Activated CD8-positive, alpha-beta T cell treated with anti-CD3 and anti-CD28 coated beads, Interleukin-2, amount 10 ng/mL, durations not matched to agents 7 days and 5 days (primary cell): ENCODE data around the gene SYNGR4. TPM values are rescaled to one million over a fixed set of nuclear protein-coding genes. Genes with fewer than 3 reads are reported as not detected.

Source experiments
- ATAC-seq: fragments of 150-1000 bp; cut with Tn5 transposase; one replicate; pipeline ENCODE4 v1.10.0; 2021; ENCODE audit warnings: moderate library complexity
- CTCF ChIA-PET: fragments of 350-600 bp; sonication (Branson Sonifier 250); formaldehyde crosslinking; loops from one replicate; lab custom pipeline; 2021; ENCODE audit warnings: antibody characterized with exemption; lab: Charles Lee
- POLR2A ChIA-PET: fragments of 350-600 bp; sonication (Branson Sonifier 250); formaldehyde crosslinking; loops from one replicate; lab custom pipeline; 2021; ENCODE audit warnings: antibody characterized with exemption; lab: Charles Lee
- DNase-seq: peaks from one replicate; pipeline ENCODE4 v3.0.0-alpha.2; 2020
- H3K27ac Mint-ChIP-seq: one replicate; pipeline ENCODE4 v1.8.0; 2021; ENCODE audit warnings: mild to moderate bottlenecking, mixed read lengths
- H3K27me3 Mint-ChIP-seq: one replicate; pipeline ENCODE4 v1.8.0; 2021; ENCODE audit warnings: low read depth, mixed read lengths
- H3K36me3 Mint-ChIP-seq: one replicate; pipeline ENCODE4 v1.8.0; 2021; ENCODE audit warnings: low read depth, mixed read lengths
- H3K4me1 Mint-ChIP-seq: one replicate; pipeline ENCODE4 v1.8.0; 2021; ENCODE audit warnings: low read depth, mixed read lengths
- H3K4me3 Mint-ChIP-seq: one replicate; pipeline ENCODE4 v1.8.0; 2021; ENCODE audit warnings: mild to moderate bottlenecking, mixed read lengths
- H3K9me3 Mint-ChIP-seq: one replicate; pipeline ENCODE4 v1.8.0; 2022; ENCODE audit warnings: mixed read lengths; ENCODE audit not compliant: insufficient read depth
- total RNA-seq, 2 experiments: library from RNA; stranded (reverse); gene quantifications; one replicate each; pipeline ENCODE4 v1.2.3, GENCODE V29; 2021

The SYNGR4 gene
- total RNA-seq, 2 experiments from 2014 or later: not detected

DNA sequence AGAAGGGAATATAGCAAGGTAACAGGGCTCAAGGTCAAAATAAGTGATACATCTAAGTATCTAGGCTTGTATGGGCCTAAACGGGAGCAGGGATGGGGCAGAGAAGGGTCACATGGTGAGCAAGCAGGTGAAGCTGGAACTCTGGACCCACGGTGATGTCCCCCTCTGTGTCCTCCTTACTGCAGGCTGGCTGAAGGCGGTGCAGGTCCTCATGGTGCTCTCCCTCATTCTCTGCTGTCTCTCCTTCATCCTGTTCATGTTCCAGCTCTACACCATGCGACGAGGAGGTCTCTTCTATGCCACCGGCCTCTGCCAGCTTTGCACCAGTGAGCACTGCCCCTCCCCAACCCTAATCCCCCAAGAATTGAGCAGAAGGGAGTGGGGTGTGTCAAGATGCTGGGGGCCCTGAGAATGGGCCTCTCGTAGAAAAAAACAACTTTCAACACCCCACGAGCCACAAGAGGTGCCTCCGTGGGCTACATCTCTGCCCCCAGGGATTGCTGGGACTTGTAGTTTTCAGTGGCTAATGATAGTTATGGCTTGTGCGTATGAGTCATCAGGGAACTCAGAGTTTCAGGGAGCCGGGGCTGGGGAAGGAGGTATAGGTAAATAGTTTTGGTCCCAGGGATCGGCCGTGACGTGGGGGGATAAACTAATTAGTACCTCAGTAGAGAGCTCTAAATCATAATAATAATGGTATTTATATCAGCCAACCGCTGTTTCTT lies 34.8 kb upstream of the SYNGR4 start:
- H3K4me1 Mint-ChIP-seq: peaks cover 78% of the 10 kb centered on the region
- peaks cover 69% of the 10 kb centered on the region for H3K36me3 Mint-ChIP-seq
- peak overlapping the region; percentile 85 for H3K4me3 Mint-ChIP-seq
- H3K9me3 Mint-ChIP-seq: peaks cover 3% of the 10 kb centered on the region
- H3K27me3 Mint-ChIP-seq: no peaks in the 10 kb centered on the region
- peak; percentile 68 for DNase-seq
- H3K27ac Mint-ChIP-seq: peak overlapping the region; percentile 96
- CTCF ChIA-PET: interaction anchor here (13.7 kb wide), 1 partner anchor 11 kb away, joined by 496 read pairs; the partner anchor contains the start of gene EMP3
- no peak for ATAC-seq
- POLR2A ChIA-PET: interaction anchor here (0.7 to 6.2 kb wide), 6 partner anchors 8 to 271 kb away, joined by 3 to 125 read pairs (median 3); partner anchors contain the start of genes CARD8, EMP3, SYNGR4 and TMEM143

DNA sequence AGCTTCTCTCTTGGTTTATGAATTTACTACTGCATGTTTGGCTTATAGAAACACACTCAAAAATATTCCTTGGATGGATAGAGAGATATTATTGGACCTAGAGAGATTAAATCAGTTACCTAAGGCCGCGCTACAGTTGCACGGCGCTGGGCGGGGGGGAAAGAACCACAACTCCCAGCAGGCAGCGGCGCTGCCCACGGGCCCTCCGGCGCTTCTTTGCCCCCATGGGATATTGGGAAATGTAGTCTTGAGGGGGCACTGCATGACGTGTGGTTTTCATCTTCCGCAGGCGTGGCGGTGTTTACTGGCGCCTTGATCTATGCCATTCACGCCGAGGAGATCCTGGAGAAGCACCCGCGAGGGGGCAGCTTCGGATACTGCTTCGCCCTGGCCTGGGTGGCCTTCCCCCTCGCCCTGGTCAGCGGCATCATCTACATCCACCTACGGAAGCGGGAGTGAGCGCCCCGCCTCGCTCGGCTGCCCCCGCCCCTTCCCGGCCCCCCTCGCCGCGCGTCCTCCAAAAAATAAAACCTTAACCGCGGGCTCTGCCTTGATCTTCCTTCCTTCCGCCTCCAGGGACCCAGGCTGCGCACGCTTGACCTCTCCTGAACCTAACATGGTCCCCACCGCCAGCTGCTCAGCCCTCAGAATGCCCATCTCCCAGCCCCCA lies 34.0 kb upstream of the SYNGR4 start:
- H3K27ac Mint-ChIP-seq: peak overlapping the region; percentile 96
- DNase-seq (peak; percentile 94), ATAC-seq (peak; percentile 34)
- H3K4me3 Mint-ChIP-seq: peak overlapping the region; percentile 85
- H3K9me3 Mint-ChIP-seq: peaks cover 3% of the 10 kb centered on the region
- H3K36me3 Mint-ChIP-seq: peaks cover 69% of the 10 kb centered on the region
- CTCF ChIA-PET: interaction anchor here (13.7 kb wide), 1 partner anchor 12 kb away, joined by 496 read pairs; the partner anchor contains the start of gene EMP3
- POLR2A ChIA-PET: interaction anchor here (0.7 to 6.2 kb wide), 7 partner anchors 9 to 1943 kb away, joined by 3 to 125 read pairs (median 3); partner anchors contain the start of genes CARD8, EMP3, SYNGR4 and TMEM143
- no peaks in the 10 kb centered on the region for H3K27me3 Mint-ChIP-seq
- peaks cover 78% of the 10 kb centered on the region for H3K4me1 Mint-ChIP-seq

DNA sequence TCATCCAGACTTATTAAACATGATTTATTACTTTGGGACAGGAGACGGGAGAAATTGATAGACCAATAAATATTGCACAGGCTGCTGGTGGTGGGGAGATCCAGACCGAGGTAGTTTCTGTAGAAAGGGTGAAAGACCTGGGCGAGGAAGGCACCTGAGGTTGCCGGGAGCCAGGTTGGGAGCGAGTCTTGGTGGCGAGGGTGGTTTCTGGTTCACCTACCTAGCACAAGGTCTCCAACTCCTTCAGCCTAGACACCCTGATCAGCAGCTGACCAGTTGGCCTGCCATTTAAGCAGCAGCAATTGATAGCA lies 31.9 kb upstream of the SYNGR4 start:
- H3K4me1 Mint-ChIP-seq: peaks cover 67% of the 10 kb centered on the region
- peak overlapping the region; percentile 96 for H3K4me3 Mint-ChIP-seq
- ATAC-seq (no peak), DNase-seq (no peak)
- H3K9me3 Mint-ChIP-seq: peaks cover 3% of the 10 kb centered on the region
- ChIA-PET POLR2A (interaction anchor here (0.6 to 6.2 kb wide), 3 partner anchors 11 to 41 kb away, joined by 3 to 125 read pairs (median 3); partner anchors contain the start of gene EMP3), CTCF (interaction anchor here (0.7 to 13.7 kb wide), 14 partner anchors 14 to 277 kb away, joined by 3 to 496 read pairs (median 4); partner anchors contain the start of genes EMP3, KDELR1, SYNGR4 and TMEM143)
- H3K36me3 Mint-ChIP-seq: peaks cover 51% of the 10 kb centered on the region
- no peaks in the 10 kb centered on the region for H3K27me3 Mint-ChIP-seq
- peak overlapping the region; percentile 90 for H3K27ac Mint-ChIP-seq

DNA sequence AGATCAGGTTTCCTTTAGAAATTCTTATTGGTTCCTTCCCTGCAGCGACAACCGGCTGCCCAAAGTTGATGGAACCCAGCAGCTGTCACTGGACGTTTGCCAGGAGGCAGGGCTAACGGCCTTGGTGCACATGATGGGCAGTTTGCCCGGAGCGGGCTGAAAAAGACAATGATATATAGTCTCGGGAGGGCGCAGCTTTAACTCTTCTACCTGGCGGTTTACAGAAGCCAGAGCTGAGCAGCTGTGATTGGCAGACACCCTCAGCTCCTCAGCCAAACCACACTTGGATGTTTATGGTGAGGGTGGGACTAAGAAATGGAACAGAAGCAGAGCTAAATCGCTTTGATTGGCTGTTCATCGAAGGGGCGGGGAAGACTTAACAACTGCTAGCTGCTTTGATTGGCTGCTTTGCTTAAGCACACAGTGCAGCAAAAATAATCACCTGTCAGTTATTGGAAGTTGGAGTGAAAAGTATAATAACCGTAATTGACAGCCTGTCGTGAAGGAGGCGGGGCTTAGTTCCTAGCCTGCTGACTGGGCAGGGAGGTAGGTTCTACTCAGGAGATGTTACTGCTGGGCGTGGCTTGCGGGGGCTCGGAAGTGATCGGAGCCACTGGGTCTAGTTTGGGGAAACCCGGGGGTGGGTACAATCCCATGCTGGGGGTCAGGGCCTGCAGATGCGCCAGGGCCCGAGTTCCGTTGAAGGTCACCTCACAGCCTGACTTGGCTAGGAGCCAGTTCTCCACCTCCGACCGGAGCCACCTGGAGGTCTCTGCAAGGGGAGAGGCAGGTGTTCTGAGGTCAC lies 31.3 kb upstream of the SYNGR4 start:
- CTCF ChIA-PET: interaction anchor here (0.7 to 13.7 kb wide), 24 partner anchors 15 to 276 kb away, joined by 3 to 496 read pairs (median 4); partner anchors contain the start of genes EMP3, KDELR1, SYNGR4 and TMEM143
- H3K36me3 Mint-ChIP-seq: peaks cover 46% of the 10 kb centered on the region
- H3K27ac Mint-ChIP-seq: peak overlapping the region; percentile 90

DNA sequence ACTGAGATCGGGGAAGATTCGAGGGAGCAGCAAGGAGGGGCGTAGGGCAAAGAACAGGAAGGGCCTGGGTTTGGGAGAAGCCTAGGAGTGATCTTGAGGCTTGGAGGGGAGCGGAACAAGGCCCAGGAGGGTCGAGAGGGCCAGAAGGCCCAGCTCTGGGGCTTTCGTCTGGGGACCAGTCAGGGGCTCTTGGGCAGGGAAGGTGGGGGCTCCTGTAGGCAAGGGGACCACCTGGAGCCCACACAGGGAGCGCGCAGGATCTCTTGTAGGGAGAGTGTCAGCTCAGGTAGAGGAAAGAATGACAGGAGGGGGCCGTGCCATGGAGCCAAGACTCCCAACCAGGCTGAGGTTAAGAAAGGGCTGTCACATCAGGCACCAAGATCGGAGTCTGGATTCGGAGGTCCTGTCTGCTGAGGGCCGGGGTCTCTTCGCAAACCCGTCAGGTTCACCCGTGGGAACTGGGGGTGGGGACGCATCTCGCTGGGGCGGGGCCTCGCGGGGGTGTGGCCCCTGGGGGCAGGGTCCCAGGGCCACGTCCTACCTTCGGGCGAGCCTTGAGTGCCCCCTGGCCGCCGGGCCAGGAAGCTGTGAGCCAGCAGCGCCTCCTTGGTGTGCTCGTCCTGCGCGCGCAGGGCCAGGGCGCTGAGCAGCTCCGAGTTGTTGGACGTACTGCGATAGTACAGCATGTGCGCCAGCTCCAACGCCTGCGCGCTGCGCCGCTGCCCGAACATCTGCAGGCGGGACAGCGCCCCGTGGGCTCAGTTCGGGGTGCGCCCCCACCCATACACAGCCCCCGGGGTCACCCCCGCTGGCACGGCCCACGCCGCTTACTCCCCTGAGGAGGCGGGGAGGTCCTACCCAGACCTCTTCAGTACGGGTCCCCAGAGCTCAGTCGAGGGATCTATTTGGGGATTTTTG lies 30.4 kb upstream of the SYNGR4 start:
- peaks cover 56% of the 10 kb centered on the region for H3K4me1 Mint-ChIP-seq
- no peaks in the 10 kb centered on the region for H3K9me3 Mint-ChIP-seq
- peaks cover 39% of the 10 kb centered on the region for H3K36me3 Mint-ChIP-seq
- peak; percentile 95 for DNase-seq
- POLR2A ChIA-PET: interaction anchor here (1.0 to 6.2 kb wide), 5 partner anchors 12 to 111 kb away, joined by 3 to 125 read pairs (median 3); partner anchors contain the start of gene EMP3
- CTCF ChIA-PET: interaction anchor here (0.6 to 13.7 kb wide), 31 partner anchors 14 to 275 kb away, joined by 3 to 496 read pairs (median 3); partner anchors contain the start of genes EMP3, KDELR1, SYNGR4 and TMEM143
- peak overlapping the region; percentile 90 for H3K27ac Mint-ChIP-seq
- ATAC-seq: peak; percentile 73
- H3K4me3 Mint-ChIP-seq: peak overlapping the region; percentile 96
- H3K27me3 Mint-ChIP-seq: no peaks in the 10 kb centered on the region

More for the DNA sequence above, 31.3 kb upstream of the SYNGR4 start:
- POLR2A ChIA-PET: interaction anchor here (0.6 to 6.2 kb wide), 6 partner anchors 11 to 112 kb away, joined by 3 to 125 read pairs (median 3); partner anchors contain the start of gene EMP3
- DNase-seq: peak; percentile 99
- Mint-ChIP-seq H3K4me3 (peak overlapping the region; percentile 96), H3K9me3 (peaks cover 3% of the 10 kb centered on the region), H3K4me1 (peaks cover 61% of the 10 kb centered on the region), H3K27me3 (no peaks in the 10 kb centered on the region)
- peak; percentile 80 for ATAC-seq

DNA sequence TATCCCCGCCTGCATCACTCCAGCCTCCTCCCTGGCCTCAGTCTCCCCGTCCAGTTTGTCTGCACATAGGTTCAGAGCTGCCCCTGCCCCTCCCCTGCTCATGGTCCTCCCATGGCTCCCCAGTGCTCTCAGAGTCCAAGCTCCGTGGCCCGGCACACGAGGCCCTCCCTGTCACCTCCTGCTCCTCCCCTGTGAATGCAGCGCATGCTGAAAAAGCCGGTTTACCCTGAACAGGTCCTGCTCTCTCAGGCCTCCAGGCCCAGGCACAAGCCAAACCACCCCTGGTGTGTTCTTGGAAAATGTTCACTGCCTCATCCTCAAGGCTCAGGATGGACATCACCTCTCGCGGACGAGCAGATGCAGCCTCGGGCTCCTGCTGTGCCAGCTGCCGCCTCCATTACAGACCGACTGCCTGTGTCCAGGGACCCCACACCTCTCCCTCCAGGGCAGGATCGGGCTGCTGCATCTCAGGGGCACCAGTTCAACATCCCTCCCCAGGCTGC lies 25.9 kb upstream of the SYNGR4 start:
- Mint-ChIP-seq H3K27ac (no peak overlapping the region), H3K36me3 (peaks cover 2% of the 10 kb centered on the region), H3K9me3 (no peaks in the 10 kb centered on the region), H3K4me1 (peaks cover 13% of the 10 kb centered on the region), H3K4me3 (no peak overlapping the region), H3K27me3 (no peaks in the 10 kb centered on the region)
- ATAC-seq (no peak), DNase-seq (no peak)
- POLR2A ChIA-PET: no interaction called here
- CTCF ChIA-PET: interaction anchor here (13.7 kb wide), 1 partner anchor 20 kb away, joined by 496 read pairs; the partner anchor contains the start of gene EMP3

DNA sequence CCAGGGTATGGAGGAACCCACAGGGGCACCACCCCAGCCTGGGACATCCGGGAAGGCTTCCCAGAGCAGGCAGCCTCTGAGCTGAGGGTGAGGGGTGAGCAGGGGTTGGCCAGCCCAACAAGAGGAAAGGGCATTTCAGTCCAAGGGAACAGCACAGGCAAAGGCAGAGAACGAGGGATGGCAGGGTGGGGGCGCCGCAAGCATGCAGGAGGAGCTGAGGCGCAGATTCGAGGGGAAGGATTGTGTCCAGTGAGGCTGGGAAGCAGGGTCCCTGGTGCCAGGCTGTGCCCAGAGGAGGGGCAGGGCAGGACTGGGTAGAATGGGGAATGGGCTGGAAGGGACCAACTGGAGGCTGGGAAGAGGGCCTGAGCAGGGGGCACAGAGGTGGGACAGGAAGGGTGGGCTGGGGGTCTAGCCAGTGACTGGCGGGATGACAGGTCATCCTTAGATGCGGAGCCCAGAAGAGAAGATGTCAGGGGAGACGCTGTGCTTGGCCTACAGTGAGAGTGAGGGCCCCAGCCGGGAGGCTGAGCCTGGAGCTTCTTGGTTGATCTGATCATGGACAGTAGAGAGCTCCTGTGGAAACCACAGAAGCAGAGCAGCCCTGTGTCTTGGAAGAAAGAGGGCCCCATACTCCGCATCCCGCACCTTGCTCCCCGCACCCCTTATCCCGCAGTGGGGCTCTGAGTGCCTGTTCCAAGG lies 25.2 kb upstream of the SYNGR4 start:
- CTCF ChIA-PET: interaction anchor here (13.7 kb wide), 1 partner anchor 21 kb away, joined by 496 read pairs; the partner anchor contains the start of gene EMP3
- peaks cover 2% of the 10 kb centered on the region for H3K36me3 Mint-ChIP-seq
- H3K9me3 Mint-ChIP-seq: no peaks in the 10 kb centered on the region
- no peak overlapping the region for H3K27ac Mint-ChIP-seq
- H3K4me1 Mint-ChIP-seq: peaks cover 10% of the 10 kb centered on the region
- H3K27me3 Mint-ChIP-seq: no peaks in the 10 kb centered on the region
- DNase-seq: no peak
- POLR2A ChIA-PET: no interaction called here
- no peak for ATAC-seq
- H3K4me3 Mint-ChIP-seq: no peak overlapping the region

DNA sequence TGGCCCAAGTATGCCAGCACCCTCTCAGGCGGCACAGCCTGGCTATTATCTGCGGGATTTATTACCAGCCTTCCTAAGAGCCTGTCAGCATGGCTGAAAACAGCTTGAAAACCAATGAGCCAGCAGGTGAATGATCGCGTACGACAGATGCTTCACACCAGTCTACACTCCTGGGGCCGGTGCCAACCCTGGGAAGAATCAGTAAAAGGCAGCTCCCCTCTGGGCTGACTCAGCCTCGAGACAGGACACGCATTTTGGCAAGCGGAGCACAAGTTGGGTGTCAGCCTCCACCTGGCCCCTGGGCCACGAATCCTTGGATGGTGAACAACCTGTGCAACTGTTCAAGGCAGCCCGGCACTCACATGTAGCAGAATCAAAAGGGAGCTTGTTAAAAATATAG lies 23.2 kb upstream of the SYNGR4 start:
- ATAC-seq (no peak), DNase-seq (no peak)
- Mint-ChIP-seq H3K27me3 (no peaks in the 10 kb centered on the region), H3K36me3 (no peaks in the 10 kb centered on the region), H3K4me1 (no peaks in the 10 kb centered on the region), H3K4me3 (no peak overlapping the region), H3K9me3 (no peaks in the 10 kb centered on the region), H3K27ac (no peak overlapping the region)
- POLR2A ChIA-PET: no interaction called here
- CTCF ChIA-PET: interaction anchor here (1.8 to 13.7 kb wide), 2 partner anchors 10 to 23 kb away, joined by 7 to 496 read pairs; partner anchors contain the start of gene EMP3

DNA sequence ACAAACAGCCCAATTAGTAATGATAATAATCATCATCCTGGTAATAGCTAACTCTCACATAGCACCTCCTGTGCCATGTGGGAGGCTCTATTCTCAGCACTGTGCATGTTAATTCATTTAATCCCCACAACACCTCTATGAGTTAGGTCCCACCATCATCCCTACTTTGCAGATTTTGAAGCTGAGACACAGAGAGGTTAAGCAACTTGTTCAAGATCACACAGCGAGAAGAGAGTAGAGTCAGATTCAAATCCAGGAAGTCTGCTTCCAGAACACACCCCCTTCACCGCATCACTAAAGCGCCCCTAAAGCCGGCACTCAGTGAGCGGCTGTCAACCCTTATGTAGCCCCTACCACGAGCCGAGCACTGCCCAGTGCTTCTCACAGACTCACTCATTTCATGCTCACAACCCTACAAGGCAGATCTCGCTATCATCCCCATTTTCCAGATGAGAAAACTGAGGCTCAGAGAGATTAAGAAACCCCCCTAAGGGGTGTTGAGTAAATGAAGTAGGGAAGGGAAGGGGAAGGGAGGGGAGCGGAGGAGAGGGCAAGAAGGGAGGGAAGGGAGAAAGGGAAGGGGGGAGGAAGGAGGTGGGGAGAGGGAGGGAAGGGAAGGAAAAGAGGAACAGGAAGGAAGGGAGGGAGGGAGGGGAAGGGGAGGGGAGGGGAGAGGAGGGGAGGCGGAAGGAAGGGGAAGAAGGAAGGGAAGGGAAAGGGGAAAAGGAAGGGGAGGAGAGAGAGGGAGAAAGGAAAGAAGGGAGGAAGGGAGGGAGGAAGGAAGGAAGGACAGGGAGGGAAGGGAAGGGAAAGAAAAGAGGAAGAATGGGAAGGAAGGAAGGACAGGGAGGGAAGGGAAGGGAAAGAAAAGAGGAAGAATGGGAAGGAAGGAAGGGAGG lies 22.4 kb upstream of the SYNGR4 start:
- no peak overlapping the region for H3K4me3 Mint-ChIP-seq
- CTCF ChIA-PET: interaction anchor here (0.6 to 13.7 kb wide), 3 partner anchors 9 to 24 kb away, joined by 3 to 496 read pairs (median 7); partner anchors contain the start of genes EMP3, SYNGR4 and TMEM143
- no peak for ATAC-seq

More for the DNA sequence above, 22.4 kb upstream of the SYNGR4 start:
- POLR2A ChIA-PET: no interaction called here
- DNase-seq: no peak
- Mint-ChIP-seq H3K36me3 (no peaks in the 10 kb centered on the region), H3K27ac (no peak overlapping the region), H3K4me1 (no peaks in the 10 kb centered on the region), H3K27me3 (no peaks in the 10 kb centered on the region), H3K9me3 (no peaks in the 10 kb centered on the region)
